ENCODE results near the gene MTUS2.

The MTUS2 gene

GRCh38 chr13:29507356-29507755, 687.2 kb downstream of the MTUS2 start:
- DNase-seq (ENCODE audit: extremely low read depth, low read depth): no peak

GRCh38 chr13:29508130-29508875, 688.2 kb downstream of the MTUS2 start:
- TF ChIP-seq CTCF (IDR thresholded peaks at IDR 0.05; ENCODE audit: low read depth, low read length): peak; percentile 99
- DNase-seq (ENCODE audit: extremely low read depth, low read depth): peak; percentile 65

More at GRCh38 chr13:29507356-29507755, 687.2 kb downstream of the MTUS2 start:
- no peak for TF ChIP-seq CTCF (IDR thresholded peaks at IDR 0.05; ENCODE audit: low read depth, low read length)

- TF ChIP-seq CTCF (IDR thresholded peaks at IDR 0.05; ENCODE audit: low read depth, low read length): no peak
- DNase-seq (ENCODE audit: extremely low read depth, low read depth): no peak
Observed at GRCh38 chr13:29508876-29509252, 688.7 kb downstream of the MTUS2 start.

- DNase-seq (ENCODE audit: extremely low read depth, low read depth): no peak
Observed at GRCh38 chr13:29509999-29510589, 690.0 kb downstream of the MTUS2 start.

GRCh38 chr13:29510651-29511084, 690.5 kb downstream of the MTUS2 start:
- no peak for DNase-seq (ENCODE audit: extremely low read depth, low read depth)

More at GRCh38 chr13:29509999-29510589, 690.0 kb downstream of the MTUS2 start:
- TF ChIP-seq CTCF (IDR thresholded peaks at IDR 0.05; ENCODE audit: low read depth, low read length): no peak

GRCh38 chr13:29511106-29511796, 691.1 kb downstream of the MTUS2 start:
- DNase-seq (ENCODE audit: extremely low read depth, low read depth): no peak
- no peak for TF ChIP-seq CTCF (IDR thresholded peaks at IDR 0.05; ENCODE audit: low read depth, low read length)

More at GRCh38 chr13:29510651-29511084, 690.5 kb downstream of the MTUS2 start:
- no peak for TF ChIP-seq CTCF (IDR thresholded peaks at IDR 0.05; ENCODE audit: low read depth, low read length)

- no peak for DNase-seq (ENCODE audit: extremely low read depth, low read depth)
Observed at GRCh38 chr13:29511980-29512379, 691.8 kb downstream of the MTUS2 start.

More at GRCh38 chr13:29511980-29512379, 691.8 kb downstream of the MTUS2 start:
- TF ChIP-seq CTCF (IDR thresholded peaks at IDR 0.05; ENCODE audit: low read depth, low read length): no peak

Measured in AG09319 (cell line).